ENCODE data around the gene SRGN.
"Not testable (repeated sequence)": the region's sequence is repeated elsewhere in the genome, so short reads cannot be mapped to it uniquely, and the experiment has no call there.

The SRGN gene

GRCh38 chr10:69141304-69141703 is 53.4 kb downstream of the SRGN start:
- DNase-seq (ENCODE audit: low read depth) = no peak

- DNase-seq (ENCODE audit: low read depth) = not testable (repeated sequence)
These were observed 54.2 kb downstream of the SRGN start for GRCh38 chr10:69142074-69142473.

- DNase-seq (ENCODE audit: low read depth) = no peak
These were observed 55.1 kb downstream of the SRGN start for GRCh38 chr10:69142983-69143382.

GRCh38 chr10:69145329-69145728 is 57.4 kb downstream of the SRGN start:
- no peak for DNase-seq (ENCODE audit: low read depth)

GRCh38 chr10:69145864-69146263 is 58.0 kb downstream of the SRGN start:
- DNase-seq (ENCODE audit: low read depth) = no peak

GRCh38 chr10:69146759-69147158 is 58.9 kb downstream of the SRGN start:
- DNase-seq (ENCODE audit: low read depth) = no peak

- DNase-seq (ENCODE audit: low read depth) = no peak
These were observed 64.1 kb downstream of the SRGN start for GRCh38 chr10:69151984-69152383.

- DNase-seq (ENCODE audit: low read depth) = no peak
These were observed 65.3 kb downstream of the SRGN start for GRCh38 chr10:69153227-69153626.
